ENCODE measurements around the gene NPC1L1.
A peak's percentile ranks its signal among the peaks of the same experiment; 100 is the strongest.
"Not testable (repeated sequence)": the region's sequence is repeated elsewhere in the genome, so short reads cannot be mapped to it uniquely, and the experiment has no call there.

Gene NPC1L1

DNA sequence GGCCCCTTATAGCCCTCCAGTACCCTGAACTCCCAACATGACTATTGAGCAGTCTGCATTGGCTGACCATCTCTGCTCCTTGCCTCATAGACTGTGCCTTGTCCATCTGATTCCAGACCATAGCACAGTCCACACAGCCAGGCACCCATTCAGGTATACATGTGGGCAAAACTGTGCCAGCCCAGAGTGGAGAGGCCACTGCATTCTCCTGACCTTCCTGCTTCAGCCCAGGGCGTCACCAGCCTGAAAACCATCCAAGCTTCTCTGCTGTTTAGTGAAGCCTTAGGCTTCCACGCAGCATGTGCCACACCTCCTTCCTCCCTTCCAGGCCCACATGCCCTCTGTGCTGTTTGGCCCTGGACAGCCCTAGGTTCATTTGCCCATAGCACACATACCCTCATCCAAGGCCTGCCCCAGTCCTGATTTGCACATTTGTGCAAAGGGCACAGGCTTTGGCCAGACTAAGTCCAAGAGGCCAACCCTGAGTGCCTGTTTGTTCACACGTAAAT lies 22.1 kb upstream of the NPC1L1 start:
- DNase-seq: no peak

DNA sequence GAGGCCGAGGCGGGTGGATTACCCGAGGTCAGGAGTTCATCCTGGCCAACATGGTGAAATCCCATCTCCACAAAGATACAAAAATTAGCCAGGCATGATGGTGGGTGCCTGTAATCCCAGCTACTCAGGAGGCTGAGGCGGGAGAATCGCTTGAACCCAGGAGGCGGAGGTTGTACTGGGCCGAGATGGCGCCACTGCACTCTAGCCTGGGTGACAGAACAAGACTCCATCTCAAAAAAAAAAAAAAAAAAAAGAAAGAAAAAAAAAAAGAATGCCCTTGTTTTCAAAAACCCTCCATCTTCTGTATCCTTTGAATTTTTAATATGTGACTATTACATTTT lies 21.5 kb upstream of the NPC1L1 start:
- DNase-seq: not testable (repeated sequence)

DNA sequence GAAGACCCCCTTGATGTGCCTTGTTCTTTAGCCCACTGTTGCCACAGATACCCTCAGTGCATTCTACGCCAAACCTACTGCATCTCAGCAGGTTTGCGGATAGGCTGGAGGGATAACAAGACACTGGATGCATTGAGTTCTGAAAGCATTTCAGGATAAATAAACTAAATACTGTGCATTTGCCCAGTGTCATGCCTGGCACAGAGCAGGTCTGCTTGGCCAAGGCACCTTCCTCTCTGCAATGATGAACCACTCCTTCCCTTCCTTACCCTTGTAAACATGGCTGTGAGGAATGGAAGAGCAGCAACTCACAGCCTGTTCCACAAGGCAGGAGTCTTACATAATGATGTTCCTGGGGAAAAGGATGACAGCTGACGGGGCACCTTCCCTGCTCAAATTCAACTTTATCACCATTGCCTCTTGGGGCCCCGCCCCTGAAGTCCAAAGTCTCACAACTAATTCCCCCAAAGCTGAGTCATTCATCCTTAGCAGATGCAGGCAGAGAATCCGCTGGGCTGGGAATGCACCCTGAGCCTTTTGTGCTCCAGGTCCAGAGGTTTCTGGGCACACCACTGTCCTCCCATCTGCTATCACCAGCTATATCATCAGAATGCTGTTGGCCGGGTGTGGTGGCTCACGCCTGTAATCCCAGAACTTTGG lies 21.0 kb upstream of the NPC1L1 start:
- DNase-seq: no peak

DNA sequence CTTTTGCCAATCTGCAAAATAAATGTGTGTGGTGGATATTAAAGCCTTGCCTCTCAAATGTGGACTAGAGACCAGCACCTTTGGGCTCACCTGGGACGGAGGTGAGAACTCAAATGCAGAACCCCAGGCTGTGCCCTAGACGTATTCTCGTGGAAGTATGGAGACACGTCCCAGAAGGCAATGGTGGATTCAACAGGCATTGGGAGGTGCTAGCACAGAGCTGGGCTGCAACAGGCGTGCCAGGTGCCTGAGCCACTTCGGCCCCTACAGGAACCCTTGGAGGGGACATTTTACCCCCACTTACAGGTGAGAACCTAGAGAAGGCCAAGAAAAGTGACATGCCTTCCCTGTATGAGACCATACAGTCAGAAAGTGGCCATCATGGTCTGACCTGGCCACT lies 20.4 kb upstream of the NPC1L1 start:
- DNase-seq: no peak

DNA sequence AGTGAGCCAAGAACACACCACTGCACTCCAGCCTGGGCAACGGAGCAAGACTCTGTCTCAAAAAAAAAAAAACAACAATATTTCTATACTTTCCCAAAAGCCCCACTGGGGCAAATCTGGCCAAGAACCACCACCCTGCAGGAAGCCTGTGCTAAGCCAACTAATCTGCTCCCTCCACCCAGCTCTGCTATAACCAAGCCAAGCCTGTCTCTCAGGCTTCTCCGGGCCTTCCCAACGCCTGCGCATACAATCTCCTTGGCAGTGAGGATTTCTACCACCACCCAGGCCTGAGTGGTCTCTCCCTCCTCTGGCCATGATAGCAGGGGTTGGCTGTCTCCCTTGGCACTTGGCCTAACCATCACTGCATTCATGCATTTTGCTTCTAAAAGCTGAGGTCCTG lies 18.4 kb upstream of the NPC1L1 start:
- DNase-seq: no peak

DNA sequence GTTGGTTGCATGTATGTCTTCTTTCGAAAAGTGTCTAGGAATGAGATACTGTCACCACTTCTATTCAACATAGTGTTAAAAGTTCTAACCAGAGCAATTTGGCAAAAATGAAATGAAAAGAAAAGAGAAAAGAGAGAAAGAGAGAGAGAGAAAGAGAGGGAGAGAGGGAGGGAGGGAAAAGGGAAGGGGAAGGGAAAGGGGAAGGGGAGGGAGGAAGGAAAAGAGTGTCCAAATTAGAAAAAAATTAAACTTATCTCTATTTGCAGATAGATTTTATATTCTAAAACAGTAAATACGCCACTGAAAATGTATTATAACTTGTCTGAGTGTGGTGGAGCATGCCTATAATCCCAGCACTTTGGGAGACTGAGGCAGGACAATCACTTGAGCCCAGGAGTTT lies 16.4 kb upstream of the NPC1L1 start:
- DNase-seq: no peak

DNA sequence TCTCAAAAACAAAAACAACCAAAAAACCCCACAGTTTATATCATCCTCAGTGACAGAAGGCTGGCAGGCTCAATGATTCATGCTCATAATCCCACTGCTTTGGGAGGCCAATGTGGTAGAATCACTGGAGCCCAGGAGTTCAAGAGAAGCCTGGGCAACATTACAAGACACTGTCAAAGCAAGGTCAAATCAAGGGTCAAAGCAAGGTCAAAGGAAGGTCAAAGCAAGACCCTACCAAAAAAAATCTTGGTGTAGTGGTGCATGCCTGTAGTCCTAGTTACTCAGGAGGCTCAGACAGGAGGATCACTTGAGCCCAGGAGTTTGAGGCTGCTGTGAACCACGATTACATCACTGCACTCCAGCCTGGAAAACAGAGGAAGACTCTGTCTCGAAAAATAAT lies 14.2 kb upstream of the NPC1L1 start:
- DNase-seq: no peak

DNA sequence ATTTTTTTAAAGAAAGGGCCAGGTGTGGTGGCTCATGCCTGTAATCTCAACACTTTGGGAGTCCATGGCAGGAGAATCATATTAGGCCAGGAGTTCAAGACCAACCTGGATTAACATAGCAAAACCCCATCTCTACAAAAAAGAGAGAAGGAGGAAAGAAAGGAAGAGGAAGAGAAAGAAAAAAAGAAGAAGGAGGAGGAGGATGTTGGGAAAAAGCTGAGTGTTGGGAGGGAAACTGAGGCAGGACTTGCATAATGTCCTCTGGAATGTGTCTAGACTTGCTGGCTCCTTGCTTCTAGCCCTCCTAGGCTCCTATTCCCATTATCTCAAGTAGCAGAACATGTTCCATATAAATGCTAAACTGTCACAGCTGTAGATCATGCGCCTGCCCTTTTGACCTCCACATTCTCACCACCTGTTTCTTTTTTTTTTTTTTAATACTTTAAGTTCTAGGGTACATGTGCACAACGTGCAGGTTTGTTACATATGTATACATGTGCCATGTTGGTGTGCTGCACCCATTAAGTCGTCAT lies 11.4 kb upstream of the NPC1L1 start:
- not testable (repeated sequence) for DNase-seq

DNA sequence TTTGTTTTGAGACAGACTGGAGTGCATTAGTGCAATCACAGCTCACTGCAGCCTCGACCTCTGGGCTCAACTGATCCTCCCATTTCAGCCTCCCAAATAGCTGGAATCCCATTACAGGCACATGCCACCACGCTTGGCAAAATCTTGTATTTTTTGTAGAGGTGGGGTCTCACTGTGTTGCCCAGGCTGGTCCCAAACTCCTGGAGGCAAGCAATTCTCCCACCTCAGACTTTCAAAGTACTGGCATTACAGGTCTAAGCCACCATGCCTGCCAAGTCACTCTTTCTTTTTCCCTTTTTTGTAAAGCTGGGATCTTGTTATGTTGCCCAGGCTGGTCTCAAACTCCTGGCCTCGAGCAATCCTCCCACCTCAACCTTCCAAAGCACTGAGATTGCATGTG lies 8.3 kb upstream of the NPC1L1 start:
- no peak for DNase-seq

DNA sequence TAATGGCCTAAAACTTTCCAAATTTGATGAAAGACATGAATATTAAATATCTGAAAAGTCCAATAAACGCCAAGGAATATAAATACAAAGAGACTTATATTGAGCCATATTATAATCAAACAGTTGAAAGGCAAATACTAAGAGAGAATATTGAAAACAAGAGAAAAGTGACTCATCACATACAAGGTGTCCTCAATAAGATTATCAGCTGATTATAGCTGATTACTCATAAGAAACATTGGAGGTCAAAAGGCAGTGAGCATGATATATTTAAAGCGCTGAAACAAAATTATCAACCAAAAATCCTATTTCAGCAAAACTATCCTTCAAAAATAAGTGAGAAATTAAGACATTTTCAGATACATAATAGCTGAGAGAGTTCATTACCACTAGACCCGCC lies 7.8 kb upstream of the NPC1L1 start:
- DNase-seq: no peak

DNA sequence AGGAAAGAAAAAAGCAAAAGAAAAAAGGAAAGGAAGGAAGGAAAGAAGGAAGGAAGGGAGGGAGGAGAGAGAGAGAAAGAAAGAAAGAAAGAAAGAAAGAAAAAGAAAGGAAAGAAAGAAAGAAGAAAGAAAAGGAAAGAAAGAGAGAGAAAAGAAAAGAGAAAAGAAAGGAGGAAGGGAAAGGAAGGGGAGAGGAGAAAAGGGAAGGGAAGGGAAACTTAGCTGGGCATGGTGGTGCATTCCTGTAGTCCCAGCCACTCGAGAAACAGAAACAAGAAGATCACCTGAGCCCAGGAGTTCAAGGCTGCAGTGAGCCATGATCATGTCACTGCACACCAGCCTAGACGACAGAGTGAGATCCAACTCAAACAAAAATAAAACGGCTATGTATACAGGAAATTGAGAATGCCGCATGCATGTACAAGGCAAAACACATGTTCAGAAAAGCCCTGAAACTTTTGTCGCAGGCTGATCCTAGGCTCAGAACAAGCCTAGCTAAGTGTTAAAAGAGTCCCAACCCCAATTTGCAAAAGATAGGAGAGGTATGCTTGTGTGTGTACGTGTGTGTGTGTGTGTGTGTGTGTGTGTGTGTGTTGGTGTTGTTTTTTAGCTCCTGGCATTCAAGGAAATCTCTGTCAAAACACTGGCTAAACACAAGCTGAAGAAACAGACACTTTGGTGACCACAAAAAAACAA lies 6.6 kb upstream of the NPC1L1 start:
- DNase-seq: no peak

DNA sequence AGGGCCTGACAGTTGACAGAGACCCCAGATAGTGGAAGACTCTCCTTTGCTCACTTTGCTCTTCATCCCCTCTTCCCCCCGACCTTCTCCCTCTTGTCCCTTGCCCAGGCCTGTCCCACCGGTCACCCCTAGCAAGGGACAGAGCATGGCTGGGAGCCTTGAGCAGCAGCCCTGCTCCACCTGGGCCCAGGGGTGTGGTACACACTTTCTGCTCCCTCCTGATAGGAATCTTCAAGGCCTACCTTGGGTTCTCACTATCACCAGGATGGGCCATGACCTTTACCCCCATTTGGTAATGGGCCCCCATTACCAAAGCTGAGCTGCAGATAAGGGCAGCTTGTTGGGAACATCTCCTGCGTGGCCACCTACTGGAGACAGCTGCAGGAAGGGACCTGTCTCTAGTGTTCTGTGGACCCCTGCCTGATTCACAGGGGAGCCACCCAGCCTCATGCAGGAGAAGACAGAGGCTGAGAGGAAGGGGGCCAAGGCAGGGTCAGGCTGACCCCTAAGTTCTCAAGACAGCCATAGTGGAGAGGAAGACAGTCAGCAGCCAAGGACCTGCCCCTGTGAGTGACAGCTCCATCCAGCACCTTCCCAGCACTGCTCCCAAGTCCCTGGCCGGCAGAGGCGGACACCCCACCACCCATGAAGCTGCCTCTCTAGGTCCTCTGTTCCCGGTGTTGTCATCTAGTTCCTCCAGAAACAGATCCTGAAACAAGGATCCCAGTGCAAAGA lies 913 bp upstream of the NPC1L1 start:
- no peak for DNase-seq

DNA sequence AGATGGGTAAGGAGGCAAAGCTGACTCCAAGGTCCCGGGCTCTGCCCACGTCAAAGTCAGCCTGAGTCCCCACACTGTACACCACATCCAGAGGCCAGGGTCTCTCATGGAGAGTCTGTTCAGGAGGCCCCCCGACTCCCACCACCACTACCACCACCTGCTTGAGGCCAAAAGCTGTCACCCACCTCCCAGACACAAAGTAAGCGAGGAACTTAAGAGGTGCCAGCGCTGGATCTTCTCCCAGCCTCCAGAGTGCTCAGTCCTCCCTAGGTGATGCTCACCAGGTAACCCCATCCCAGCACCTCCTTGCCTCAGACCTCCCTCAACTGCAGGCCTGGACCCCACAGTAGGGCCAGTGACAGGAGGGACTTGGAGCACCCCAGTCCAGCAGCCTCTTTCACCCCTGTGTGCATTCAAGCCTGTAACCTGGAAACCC lies 520 bp downstream of the NPC1L1 start:
- DNase-seq: no peak

DNA sequence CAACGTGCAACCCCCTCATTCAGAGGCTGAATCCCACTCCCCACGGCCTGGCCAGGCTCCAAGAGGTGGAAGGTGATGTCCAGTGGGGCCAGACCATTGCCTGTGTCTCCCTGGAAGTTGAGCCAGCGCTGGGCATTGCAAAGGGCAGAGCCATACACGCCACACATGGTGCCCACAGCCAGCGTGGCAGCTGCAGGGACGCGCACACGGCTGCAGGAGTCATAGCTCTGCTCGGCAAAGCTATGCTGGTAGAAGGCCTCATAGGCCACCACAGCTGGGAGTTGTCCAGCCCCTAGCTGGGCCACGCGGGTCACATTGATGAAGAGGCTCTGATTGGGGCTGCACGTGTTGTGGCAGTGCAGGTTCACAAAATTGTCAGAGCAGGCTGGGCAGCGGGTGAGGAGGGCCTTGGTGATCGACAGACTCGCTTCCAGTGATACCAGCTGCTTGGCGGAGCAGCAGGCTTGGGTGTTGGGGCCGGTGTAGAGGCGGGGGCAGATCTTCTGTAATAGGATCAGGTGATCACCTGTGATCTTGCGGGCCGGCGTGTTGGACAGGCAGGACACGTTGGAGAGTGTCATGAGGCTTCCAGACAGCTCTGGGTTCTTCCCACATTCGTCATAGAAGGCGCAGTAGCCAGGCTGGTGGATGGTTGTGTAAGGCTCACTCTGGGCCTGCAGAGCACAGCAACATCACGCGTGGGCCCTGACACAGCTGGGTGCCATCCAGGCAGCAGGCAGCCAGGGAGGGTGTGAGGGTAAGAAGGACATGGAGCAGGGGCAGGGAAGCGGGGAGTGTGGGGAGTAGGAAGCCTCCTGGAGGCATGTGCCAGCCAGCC lies 1.2 kb downstream of the NPC1L1 start:
- DNase-seq: no peak

DNA sequence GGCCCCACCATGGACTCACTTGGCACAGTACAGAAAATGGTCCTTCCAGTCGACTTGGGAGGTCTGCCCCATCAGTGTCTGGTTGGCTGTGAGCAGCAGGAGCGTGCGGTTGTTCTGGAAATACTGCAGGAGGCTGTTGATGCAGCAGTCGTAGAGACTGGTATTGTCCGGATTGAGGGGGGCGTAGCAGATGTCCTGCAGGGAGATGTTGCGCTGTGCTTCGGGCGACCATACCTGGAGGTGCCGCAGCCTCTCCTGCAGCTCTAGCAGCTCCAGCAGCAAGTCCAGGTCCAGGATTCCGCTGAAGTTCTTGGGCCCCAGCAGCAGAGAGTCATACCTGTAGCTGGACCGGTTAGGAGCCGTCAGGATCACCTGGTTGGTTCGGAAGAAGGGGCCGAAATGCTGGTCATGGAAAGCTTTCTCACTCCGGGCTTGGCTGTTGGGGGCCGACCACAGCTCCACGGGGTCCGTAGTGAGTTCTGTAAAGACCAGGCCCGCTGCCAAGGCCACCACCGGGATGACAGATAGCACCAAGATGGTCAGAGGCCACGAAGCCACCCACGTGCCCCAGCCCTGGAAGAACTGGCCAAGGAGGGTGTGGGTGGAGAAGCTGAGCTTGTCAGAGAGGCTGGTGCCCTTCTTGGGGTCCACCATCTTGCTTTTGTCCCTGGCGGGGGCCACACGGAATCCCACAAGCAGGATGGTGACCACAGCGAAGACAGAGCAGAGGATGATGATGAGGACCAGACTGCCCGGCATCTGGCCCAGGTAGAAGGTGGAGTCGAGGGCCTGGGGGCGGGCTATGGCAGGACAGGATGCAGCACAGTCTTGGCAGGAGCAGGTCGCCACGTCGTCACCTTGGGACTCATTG lies 2.1 kb downstream of the NPC1L1 start:
- DNase-seq: no peak

DNA sequence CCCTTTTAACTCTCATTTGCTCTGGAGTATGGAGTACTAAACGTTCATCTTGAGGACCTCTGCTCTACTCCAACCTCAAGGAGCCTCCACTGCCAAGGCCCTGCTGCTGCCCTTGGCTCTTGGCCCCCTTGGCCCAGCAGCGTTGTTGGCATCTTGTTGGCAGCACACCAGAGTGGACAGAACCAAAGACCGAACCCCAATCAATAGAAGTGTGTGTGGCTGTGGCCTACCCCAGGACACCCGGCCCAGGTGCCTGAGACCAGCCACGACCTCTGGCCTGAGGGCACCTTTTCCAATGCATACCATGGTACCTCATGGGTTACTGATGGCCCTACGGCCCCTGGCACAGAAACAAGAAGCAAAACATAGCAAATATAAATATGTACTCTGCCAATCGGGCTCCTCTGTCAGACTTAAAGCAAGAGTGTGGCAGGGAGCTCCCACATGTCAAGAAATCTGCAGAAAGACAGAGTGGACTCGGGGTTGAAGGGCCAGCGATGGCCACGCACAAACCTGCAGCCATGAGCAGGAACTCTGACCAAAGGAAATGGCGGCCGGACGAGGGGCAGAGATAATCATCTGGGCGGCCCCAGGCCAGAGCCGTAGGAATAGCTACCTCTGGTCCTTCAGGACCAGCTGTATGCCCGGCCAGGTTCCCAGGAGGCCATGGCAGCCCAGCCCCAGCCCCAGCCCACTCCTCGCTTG lies 2.9 kb downstream of the NPC1L1 start:
- DNase-seq: no peak

DNA sequence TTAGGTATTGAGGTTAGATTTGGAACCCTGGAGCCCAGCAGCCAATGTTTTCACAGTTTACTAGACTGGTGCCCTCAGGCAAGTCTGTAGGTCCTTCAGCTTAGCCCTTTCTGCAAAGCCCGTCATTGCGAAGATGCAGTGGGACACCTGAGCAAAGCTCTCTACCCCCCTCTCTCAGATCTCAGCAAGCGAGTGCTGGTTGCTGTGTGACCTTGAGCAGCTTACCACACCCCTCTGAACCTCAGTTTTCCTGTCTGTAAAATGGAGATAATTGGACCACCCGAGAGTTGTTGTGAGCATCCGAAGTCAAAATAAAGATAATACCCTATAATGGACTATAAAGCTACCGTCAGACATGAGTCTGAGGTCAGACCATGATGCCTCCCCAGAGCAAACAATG lies 3.7 kb downstream of the NPC1L1 start:
- no peak for DNase-seq

DNA sequence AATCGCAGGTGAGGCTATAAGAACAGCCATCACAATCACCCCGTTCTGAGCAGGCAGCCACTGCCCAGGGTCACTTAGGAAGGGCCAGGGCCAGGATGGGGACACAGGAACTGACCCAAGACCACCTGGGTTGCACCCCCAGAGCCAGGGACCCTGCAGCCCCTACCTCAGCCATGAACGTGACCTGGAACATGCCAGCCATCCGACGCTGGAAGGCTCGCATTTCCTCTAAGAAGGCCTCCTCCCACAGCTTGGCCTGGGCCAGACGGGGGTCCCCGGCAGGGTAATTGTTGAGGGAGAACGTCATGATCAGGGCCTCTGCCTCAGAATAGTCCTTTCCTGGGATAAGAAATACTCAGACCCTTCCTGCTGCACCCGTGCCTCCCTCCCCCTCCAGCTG lies 5.0 kb downstream of the NPC1L1 start:
- DNase-seq: no peak

DNA sequence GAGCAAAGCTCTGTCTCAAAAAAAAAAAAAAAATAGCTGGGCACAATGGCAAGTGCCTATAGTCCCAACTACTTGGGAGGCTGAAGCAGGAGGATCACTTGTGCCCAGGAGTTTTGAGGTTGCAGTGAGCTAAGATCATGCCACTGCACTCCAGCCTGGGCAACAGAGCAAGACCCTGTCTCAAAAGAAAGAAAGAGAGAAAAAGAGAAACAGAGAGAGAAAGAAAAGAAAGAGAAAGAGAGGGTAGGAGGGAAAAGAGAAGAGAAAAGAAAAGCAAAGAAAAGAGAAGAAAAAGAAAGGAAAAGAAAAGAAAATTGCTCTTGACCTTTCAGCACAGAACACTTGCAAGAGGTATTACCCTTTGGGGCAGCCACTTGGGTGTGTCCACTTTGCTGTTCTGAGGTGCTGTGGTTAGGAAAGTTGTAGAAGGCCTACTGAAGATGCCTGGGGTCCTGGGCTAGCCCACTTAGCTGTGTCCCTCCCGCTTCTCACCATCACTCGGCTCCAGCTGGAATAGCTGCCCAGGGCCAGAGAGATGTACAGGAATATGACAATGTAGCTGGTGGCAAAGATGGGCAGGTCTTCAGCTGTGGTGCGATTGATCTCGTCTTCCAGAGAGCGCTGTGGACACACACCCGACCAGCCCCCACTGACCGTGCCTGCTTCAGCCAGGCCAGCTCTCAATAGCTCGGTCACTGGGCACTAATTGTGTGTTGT lies 5.6 kb downstream of the NPC1L1 start:
- DNase-seq: no peak

DNA sequence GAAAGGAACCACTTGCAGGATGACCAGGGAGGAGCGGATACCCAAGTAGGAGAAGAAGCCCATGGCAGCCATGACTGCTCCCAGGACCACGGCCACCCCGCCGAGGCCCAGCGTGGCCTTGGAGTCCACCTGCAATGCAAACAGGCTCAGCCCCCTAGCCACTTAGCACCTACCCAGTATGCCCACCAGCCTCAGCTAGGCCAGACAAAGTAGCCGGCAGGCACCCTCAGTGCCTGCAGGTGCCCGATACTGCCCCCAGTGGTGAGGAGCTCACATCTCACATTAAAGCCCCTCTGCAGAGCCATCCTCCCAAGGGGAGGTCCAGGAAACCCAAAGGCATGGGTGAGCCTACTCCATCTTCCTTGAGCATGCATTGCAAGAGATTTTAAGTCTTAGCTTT lies 6.6 kb downstream of the NPC1L1 start:
- DNase-seq: peak; percentile 51

DNA sequence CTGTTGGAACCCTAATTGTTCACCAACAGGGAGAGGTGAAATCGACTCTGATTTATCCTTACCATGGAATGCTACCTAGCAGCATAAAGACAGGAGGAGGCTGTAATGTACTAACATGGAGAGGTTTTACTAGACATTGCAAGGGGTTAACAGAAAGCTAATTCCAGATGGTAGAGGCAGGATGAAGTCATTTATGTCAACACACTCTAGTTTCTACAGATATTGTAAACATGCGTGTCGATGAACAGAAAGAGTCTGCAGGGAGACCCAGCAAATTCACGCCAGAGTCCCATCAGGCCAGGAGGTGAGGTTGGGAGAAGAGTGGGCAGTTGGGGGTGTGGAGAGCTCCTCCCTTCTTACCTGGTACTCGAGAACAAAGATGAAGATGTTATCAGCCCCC lies 7.0 kb downstream of the NPC1L1 start:
- DNase-seq: no peak

Measured in activated CD4-positive, CD25-positive, alpha-beta regulatory T cell treated with anti-CD3 and anti-CD28 coated beads, Interleukin-2, amount 50 U/mL, for 72 hours (primary cell).